IMR-90 (cell line): Measurements from ENCODE around the gene PPP3CB. TPM values are rescaled to one million over a fixed set of nuclear protein-coding genes. Genes with fewer than 3 reads are reported as not detected.

Source experiments
- ATAC-seq: fragments of 200-7000 bp; cut with Tn5 transposase; 2 replicates; pipeline ENCODE4 v1.9.1; 2020; ENCODE audit warnings: low read depth, mild to moderate bottlenecking, moderate library complexity
- BruUV-seq: library from RNA; stranded (reverse); fragments of 400-500 nt; replicated peaks from 2 replicates; lab custom pipeline; 2021; lab: Mats Ljungman, UMichigan
- CTCF ChIA-PET: fragments of 300-600 bp; formaldehyde crosslinking; extraction: SDS; loops from one replicate; lab custom pipeline; 2021; ENCODE audit warnings: antibody characterized with exemption; lab: Yijun Ruan, JAX
- POLR2A ChIA-PET: fragments of 300-600 bp; sonication (Branson Sonifier 250); formaldehyde crosslinking; loops from one replicate; lab custom pipeline; 2022; ENCODE audit warnings: antibody characterized with exemption; ENCODE audit not compliant: unreplicated experiment; lab: Charles Lee
- DNase-seq: peaks from one replicate; pipeline ENCODE4 v3.0.0; 2013
- H2AFZ ChIP-seq: replicated peaks from 2 replicates; pipeline ENCODE3; 2013; ENCODE audit warnings: low read length, mild to moderate bottlenecking; ENCODE audit not compliant: poor library complexity
- H2AK5ac ChIP-seq: 2 replicates; pipeline ENCODE4 v1.6.1; 2013; ENCODE audit warnings: low read depth, low read length, inconsistent platforms
- H2AK9ac ChIP-seq: replicated peaks from 2 replicates; pipeline ENCODE3; 2013; ENCODE audit warnings: mild to moderate bottlenecking, low read depth, low read length, moderate library complexity; ENCODE audit not compliant: poor library complexity
- H2BK120ac ChIP-seq: 2 replicates; pipeline ENCODE4 v1.6.1; 2013; ENCODE audit warnings: low read depth, low read length, inconsistent platforms
- H2BK15ac ChIP-seq: 3 replicates; pipeline ENCODE4 v1.6.1; 2013; ENCODE audit warnings: low read depth, low read length, inconsistent platforms
- H2BK20ac ChIP-seq: 2 replicates; pipeline ENCODE4 v1.6.1; 2013; ENCODE audit warnings: low read depth, mild to moderate bottlenecking, inconsistent platforms, low read length, moderate library complexity
- H2BK5ac ChIP-seq: 2 replicates; pipeline ENCODE4 v1.6.1; 2013; ENCODE audit warnings: mild to moderate bottlenecking, low read depth, low read length, inconsistent platforms; ENCODE audit not compliant: poor library complexity, severe bottlenecking
- H3K14ac ChIP-seq: replicated peaks from 2 replicates; pipeline ENCODE4 v1.6.1; 2013; ENCODE audit warnings: low read depth, low read length, inconsistent platforms
- H3K18ac ChIP-seq: 2 replicates; pipeline ENCODE4 v1.6.1; 2013; ENCODE audit warnings: low read depth, low read length, control low read depth
- H3K23ac ChIP-seq: 2 replicates; pipeline ENCODE4 v1.6.1; 2013; ENCODE audit warnings: low read depth, low read length, inconsistent platforms
- H3K27ac ChIP-seq: 2 replicates; pipeline ENCODE4 v1.5.1; 2013; ENCODE audit warnings: mild to moderate bottlenecking, control low read depth, low read length; ENCODE audit not compliant: insufficient read depth
- H3K27me3 ChIP-seq: 2 replicates; pipeline ENCODE4 v1.6.1; 2013; ENCODE audit warnings: low read length; ENCODE audit not compliant: control insufficient read depth, insufficient read depth
- H3K36me3 ChIP-seq: 2 replicates; pipeline ENCODE4 v1.6.1; 2013; ENCODE audit warnings: low read length, mixed read lengths; ENCODE audit not compliant: control insufficient read depth, insufficient read depth
- H3K4ac ChIP-seq: 2 replicates; pipeline ENCODE4 v1.6.1; 2013; ENCODE audit warnings: low read depth, low read length, inconsistent platforms
- H3K4me1 ChIP-seq: 2 replicates; pipeline ENCODE4 v1.6.1; 2013; ENCODE audit warnings: low read length, mixed read lengths; ENCODE audit not compliant: control insufficient read depth, insufficient read depth
- H3K4me2 ChIP-seq: 2 replicates; pipeline ENCODE4 v1.6.1; 2013; ENCODE audit warnings: low read depth, mild to moderate bottlenecking, control low read depth, low read length, moderate library complexity
- H3K4me3 ChIP-seq: 2 replicates; pipeline ENCODE4 v1.5.1; 2013; ENCODE audit warnings: low read depth, mild to moderate bottlenecking, control low read depth, low read length, moderate library complexity; ENCODE audit not compliant: insufficient read depth
- H3K56ac ChIP-seq: 2 replicates; pipeline ENCODE4 v1.6.1; 2013; ENCODE audit warnings: low read length, inconsistent platforms; ENCODE audit not compliant: insufficient read depth; ENCODE audit errors: extremely low read depth
- H3K79me1 ChIP-seq, 2 experiments: 2 replicates each; pipeline ENCODE4 v1.6.1; 2013; ENCODE audit warnings: low read length in 2 of 2, inconsistent platforms in 1 of 2, low read depth in 1 of 2
- H3K9ac ChIP-seq: 2 replicates; pipeline ENCODE4 v1.6.1; 2013; ENCODE audit warnings: low read depth, low read length, control low read depth
- H3K9me1 ChIP-seq: 2 replicates; pipeline ENCODE4 v1.6.1; 2013; ENCODE audit warnings: low read length, inconsistent platforms; ENCODE audit not compliant: insufficient read depth
- H3K9me3 ChIP-seq: 2 replicates; pipeline ENCODE4 v1.6.1; 2013; ENCODE audit warnings: low read length; ENCODE audit not compliant: control insufficient read depth, insufficient read depth
- H4K20me1 ChIP-seq: 2 replicates; pipeline ENCODE4 v1.6.1; 2013; ENCODE audit warnings: low read length, inconsistent platforms; ENCODE audit not compliant: insufficient read depth
- H4K5ac ChIP-seq: 2 replicates; pipeline ENCODE4 v1.6.1; 2013; ENCODE audit warnings: mild to moderate bottlenecking, low read depth, low read length, control low read depth
- H4K8ac ChIP-seq, 2 experiments: 2 replicates each; pipeline ENCODE4 v1.6.1; 2013; ENCODE audit warnings: low read depth in 2 of 2, low read length in 2 of 2, control low read depth in 1 of 2, inconsistent platforms in 1 of 2
- H4K91ac ChIP-seq: 2 replicates; pipeline ENCODE4 v1.6.1; 2013; ENCODE audit warnings: low read depth, low read length, inconsistent platforms; ENCODE audit not compliant: insufficient read depth
- CHD1 ChIP-seq: IDR thresholded peaks from 2 replicates; pipeline ENCODE4 v1.6.1; 2012; ENCODE audit warnings: low read depth, low read length, improper control_type of control experiment
- MAFK ChIP-seq: IDR thresholded peaks from 2 replicates; pipeline ENCODE4 v1.6.1; 2012; ENCODE audit warnings: low read depth, low read length, improper control_type of control experiment
- RAD21 ChIP-seq: IDR thresholded peaks from 2 replicates; pipeline ENCODE4 v1.6.1; 2012; ENCODE audit warnings: low read length, improper control_type of control experiment
- RFX5 ChIP-seq: IDR thresholded peaks from 2 replicates; pipeline ENCODE4 v1.8.0; 2012; ENCODE audit warnings: low read depth, mild to moderate bottlenecking, low read length, moderate library complexity
- WGBS, 2 experiments: methylation state at CpG; one replicate each; pipeline versions ENCODE4 v1.1.5 to v1.1.7; 2013; ENCODE audit warnings: missing lambda C conversion rate in 2 of 2; ENCODE audit not compliant: insufficient read length in 1 of 2; ENCODE audit errors: extremely low coverage in 2 of 2; 5-methylcytosine and 5-hydroxymethylcytosine counted together
- dilution Hi-C: fragments of 300-500 bp; cut with HindIII; formaldehyde crosslinking; loops from one replicate; pipeline ENCODE4 v1.14.3; 2018; ENCODE audit warnings: low sequenced_read_pairs; ENCODE audit not compliant: unreplicated experiment
- in situ Hi-C: fragments of 300-500 bp; cut with MboI; formaldehyde crosslinking; loops from 3 replicates; pipeline ENCODE4 v1.14.3; 2019; ENCODE audit warnings: low sequenced_read_pairs, inconsistent platforms, mixed read lengths
- intact Hi-C: fragments of 100-400 bp; cut with micrococcal nuclease; formaldehyde crosslinking; loops from 2 replicates; pipeline ENCODE4 v1.10.0; 2022
- polyA plus RNA-seq, 3 experiments: library from polyadenylated mRNA; depleted of rRNA; stranded (reverse); fragments of >200 nt; gene quantifications; 2 replicates each; pipeline ENCODE4 v1.2.3, GENCODE V29; 2012; ENCODE audit warnings: low replicate concordance in 1 of 3
- total RNA-seq: library from RNA; depleted of rRNA; stranded (reverse); fragments of >200 nt; gene quantifications from 2 replicates; pipeline ENCODE4 v1.2.3, GENCODE V29; 2012

Gene PPP3CB
- total and polyA plus RNA-seq, 2 of the 4 experiments (the other 2 are of a cell fraction): 22.9 to 36.4 TPM

DNA sequence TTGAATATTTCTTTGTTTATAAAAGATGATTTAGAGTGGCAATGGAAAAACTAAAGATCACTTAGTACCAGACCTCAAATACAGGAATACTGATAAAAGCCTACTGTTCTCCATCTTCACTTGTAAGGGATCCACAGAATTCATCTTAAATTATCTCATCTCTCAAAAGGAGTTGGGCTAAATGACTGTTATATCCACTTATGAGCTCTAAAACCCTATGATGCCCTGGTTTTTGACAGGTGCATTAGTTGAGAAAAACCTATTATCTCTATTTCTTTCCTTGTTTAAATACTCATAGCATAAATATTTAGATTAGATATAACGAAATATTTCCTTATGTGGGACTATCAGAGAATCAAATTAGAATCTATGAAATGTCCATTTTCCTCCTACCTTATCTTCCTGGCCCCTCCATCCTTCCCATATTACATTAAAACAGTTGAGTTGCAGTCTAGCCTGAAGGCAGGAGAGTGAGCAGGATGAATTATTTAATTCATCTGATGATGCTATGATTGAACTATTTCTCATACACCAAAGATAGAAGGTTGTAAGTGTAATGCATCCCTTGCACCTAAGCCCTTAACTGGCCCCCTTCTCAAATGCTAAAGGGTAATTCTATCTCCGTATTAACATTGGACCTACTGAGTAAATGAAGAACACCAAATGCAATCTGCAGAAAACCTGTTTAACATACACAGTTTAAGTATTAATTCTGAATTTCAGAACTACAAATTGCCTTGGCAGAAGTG is 29.7 kb downstream of the PPP3CB start:
- no peaks in the 10 kb centered on the region; a peak in 2 of 4 replicates for H3K79me1 ChIP-seq
- no peaks in the 10 kb centered on the region for H3K27me3 ChIP-seq
- no peak overlapping the region for H2BK15ac ChIP-seq
- no peak for ATAC-seq
- H3K4ac ChIP-seq: no peak overlapping the region
- no peaks in the 10 kb centered on the region for H3K9me3 ChIP-seq
- no TSS peak for BruUV-seq
- H3K9ac ChIP-seq: no peak overlapping the region
- no peak overlapping the region for H4K5ac ChIP-seq
- no peak overlapping the region for H3K14ac ChIP-seq
- H3K4me2 ChIP-seq: no peak overlapping the region
- H3K4me1 ChIP-seq: no peaks in the 10 kb centered on the region
- ChIA-PET POLR2A (no interaction called here), CTCF (no interaction called here)
- no peak for DNase-seq
- peaks cover 17% of the 10 kb centered on the region for H3K36me3 ChIP-seq
- no peak overlapping the region for H2BK20ac ChIP-seq
- H3K56ac ChIP-seq: no peak overlapping the region
- no peak overlapping the region for H2AK5ac ChIP-seq
- H2BK120ac ChIP-seq: no peak overlapping the region
- no peak overlapping the region for H3K18ac ChIP-seq
- WGBS, 2 experiments: no CpG with 5 or more reads among the region's 2 CpGs
- no peak overlapping the region for H2AFZ ChIP-seq
- H3K4me3 ChIP-seq: no peak overlapping the region
- H3K23ac ChIP-seq: no peak overlapping the region
- TF ChIP-seq MAFK: no peak
- TF ChIP-seq CHD1: no peak
- no peak for TF ChIP-seq RFX5
- TF ChIP-seq RAD21: no peak
- no peak overlapping the region for H2AK9ac ChIP-seq
- intact Hi-C loops: no loop called here
- H2BK5ac ChIP-seq: no peak overlapping the region
- dilution Hi-C loops: no loop called here
- H4K20me1 ChIP-seq: no peaks in the 10 kb centered on the region
- H4K91ac ChIP-seq: no peak overlapping the region
- no peak overlapping the region for H4K8ac ChIP-seq
- no peaks in the 10 kb centered on the region for H3K9me1 ChIP-seq
- no peak overlapping the region for H3K27ac ChIP-seq
- in situ Hi-C loops: no loop called here
